ENCODE data around the gene KLHL30.

Gene KLHL30

DNA sequence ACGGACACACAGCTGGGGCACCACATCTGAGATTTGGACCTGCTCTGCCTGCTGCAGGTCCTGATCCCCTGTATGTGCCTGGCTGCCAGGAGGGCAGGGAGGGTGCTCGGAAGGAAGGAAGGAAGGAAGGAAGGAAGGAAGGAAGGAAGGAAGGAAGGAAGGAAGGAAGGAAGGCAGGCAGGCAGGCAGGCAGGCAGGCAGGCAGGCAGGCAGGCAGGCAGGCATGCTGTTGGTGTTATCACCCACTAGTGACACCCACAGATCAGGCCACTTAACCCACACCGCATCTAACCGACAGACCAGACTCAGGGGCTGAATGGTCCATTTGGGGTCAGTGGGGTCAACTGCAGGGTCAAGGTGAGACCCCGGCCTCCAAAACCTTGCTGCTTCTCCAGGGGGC lies 5.8 kb downstream of the KLHL30 start:
- in situ Hi-C loops (cut with MboI; ENCODE audit: low sequenced_read_pairs) = no loop called here

DNA sequence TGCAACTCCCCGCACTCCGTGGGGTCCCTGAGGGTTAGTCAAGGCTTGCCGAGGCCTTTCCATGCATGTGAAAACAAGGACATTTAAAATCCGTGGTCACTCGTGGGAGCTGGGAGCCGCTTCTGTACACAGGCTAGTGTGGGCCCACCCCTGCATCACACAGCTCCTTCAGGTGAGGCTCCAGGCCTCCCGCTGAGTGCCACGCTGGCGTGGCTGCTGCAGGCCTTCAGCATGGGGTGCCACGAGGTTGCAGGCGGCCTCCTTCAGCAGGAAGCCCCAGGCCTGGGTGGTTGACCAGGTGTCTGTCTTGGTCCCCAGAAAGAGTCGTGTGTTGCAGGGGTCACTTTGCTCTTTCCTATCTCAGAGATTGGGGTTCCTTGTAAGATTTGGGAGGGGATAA lies 6.6 kb downstream of the KLHL30 start:
- in situ Hi-C loops (cut with MboI; ENCODE audit: low sequenced_read_pairs) = no loop called here

DNA sequence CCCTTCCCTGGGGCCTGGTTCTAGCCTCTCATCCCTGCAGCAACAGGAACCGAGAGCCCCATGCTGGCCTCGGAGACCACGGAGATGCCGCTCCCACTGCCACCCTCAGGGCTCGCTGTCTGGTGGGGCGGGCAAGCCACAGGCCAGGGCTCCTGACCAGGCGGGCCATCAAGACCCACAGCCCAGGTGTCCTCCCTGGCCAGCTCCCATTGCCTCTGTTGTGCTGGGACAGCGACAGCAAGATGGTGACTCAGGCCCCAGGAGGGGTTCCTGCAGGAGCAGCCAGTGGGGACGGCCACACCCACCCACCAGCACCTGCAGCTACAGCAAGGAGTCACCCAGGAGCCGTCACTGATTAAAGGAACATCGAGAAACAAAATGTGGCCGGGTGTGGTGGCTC lies 7.4 kb downstream of the KLHL30 start:
- in situ Hi-C loops (cut with MboI; ENCODE audit: low sequenced_read_pairs) = no loop called here

DNA sequence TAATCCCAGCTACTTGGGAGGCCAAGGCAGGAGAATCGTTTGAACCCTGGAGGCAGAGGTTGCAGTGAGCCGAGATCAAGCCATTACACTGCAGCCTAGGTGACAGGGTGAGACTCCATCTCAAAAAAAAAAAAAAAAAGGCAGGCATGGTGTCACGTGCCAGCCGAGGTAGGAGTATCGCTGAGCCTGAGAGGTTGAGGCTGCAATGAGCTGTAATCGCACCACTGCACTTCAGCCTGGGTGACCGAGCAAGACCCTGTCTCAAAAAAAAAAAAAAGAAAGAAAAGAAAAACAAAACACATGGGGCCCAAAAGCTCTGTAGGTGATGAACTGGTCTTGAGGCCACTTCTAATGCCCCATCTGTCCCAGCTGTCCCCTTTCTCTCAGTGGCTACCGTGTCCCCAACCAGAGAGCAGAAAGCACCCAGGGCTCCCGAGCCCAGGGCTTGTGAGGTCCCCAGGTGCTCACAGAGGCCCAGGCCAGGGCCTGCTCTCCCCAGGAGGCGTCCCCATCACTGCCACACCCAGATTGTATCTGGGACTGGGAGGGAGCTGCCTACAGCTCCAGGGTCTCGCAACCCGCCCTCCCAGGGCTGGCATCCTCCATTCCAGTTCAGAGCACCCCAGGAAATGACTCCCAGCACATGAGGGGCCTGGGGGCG lies 8.5 kb downstream of the KLHL30 start:
- in situ Hi-C loops (cut with MboI; ENCODE audit: low sequenced_read_pairs) = no loop called here

DNA sequence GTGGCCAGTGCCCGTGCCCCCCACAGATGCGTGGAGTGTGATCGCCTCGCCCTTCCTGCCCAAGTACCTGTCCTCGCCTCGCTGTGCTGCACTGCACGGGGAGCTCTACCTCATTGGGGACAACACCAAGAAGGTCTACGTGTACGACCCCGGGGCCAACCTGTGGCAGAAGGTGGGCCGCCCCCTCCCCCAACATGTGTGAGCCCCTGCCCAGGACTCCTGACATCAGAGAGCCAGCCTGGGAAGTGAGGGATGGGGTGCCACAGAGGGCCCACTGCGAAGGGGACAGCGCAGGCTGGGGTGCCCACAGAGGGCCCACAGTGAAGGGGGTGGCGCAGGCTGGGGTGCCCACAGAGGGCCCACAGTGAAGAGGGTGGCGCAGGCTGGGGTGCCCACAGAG lies 10.5 kb downstream of the KLHL30 start:
- in situ Hi-C loops (cut with MboI; ENCODE audit: low sequenced_read_pairs) = no loop called here

DNA sequence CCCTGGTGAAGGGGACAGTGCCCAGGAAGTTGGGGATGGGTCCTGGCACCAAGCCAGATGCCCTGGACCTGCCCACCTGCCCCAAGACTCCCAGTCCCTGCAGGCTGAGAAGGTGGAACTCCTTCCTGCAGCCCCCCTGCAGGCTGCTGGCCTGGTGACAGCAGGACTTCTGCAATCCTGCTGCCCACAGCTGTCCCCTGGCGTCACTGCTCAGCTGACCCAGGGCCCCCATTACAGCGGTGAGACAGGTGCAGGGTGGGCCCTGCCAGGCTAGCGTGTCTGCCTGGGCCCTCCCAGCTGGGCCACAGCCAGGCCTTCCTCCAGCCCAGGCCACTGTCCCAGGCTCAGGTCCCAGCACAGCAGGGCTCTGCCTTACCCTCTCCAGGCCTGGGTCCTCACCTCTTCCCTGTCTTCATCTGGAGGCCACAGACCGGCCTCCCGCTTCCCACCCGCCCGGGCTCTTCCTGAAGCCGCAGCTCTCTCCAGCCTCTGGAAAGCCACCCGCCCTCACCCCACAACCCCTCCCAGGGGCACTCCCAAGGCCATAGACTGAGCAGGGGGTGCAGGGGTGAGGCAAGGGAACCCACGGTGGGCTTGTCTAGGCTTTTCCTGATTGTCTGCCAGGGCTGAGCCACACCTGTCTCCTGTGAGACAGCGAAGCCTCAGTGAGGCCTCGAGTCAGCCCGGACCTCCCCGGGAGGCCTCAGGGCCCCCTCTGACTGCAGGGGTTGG lies 11.5 kb downstream of the KLHL30 start:
- in situ Hi-C loops (cut with MboI; ENCODE audit: low sequenced_read_pairs) = no loop called here

DNA sequence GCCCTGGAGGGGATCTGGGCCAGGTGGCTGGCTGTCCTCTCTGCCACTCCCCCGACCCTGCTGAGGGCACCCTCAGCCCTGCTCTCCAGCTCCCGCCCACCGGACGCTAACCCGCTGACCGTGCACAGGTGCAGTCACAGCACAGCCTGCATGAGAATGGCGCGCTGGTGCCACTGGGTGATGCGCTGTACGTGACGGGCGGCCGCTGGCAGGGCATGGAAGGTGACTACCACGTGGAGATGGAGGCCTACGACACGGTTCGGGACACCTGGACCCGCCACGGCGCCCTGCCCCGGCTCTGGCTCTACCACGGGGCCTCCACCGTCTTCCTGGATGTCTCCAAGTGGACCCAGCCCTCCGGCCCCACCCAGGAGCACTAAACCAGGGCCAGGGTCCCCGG lies 12.2 kb downstream of the KLHL30 start:
- in situ Hi-C loops (cut with MboI; ENCODE audit: low sequenced_read_pairs) = no loop called here

DNA sequence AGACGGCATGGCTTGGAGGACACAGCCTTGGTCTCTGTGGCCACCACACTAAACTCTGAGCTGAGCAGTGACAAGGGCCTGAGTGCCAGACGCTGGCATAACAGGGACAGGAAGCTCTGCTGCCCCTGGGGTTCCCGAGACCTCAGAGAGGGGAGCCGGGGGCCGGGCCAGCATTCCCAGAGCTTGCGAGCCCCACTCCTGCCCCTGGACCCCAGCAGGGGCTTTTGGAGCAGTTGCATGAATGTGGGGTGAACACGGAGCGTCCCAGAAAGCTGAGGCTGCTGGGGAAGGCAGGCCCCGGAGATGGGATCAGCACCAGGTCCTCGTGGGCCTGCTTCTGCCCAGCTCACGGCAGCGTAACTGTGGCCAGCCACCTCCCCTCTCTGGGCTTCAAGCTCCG lies 12.7 kb downstream of the KLHL30 start:
- in situ Hi-C loops (cut with MboI; ENCODE audit: low sequenced_read_pairs) = no loop called here

DNA sequence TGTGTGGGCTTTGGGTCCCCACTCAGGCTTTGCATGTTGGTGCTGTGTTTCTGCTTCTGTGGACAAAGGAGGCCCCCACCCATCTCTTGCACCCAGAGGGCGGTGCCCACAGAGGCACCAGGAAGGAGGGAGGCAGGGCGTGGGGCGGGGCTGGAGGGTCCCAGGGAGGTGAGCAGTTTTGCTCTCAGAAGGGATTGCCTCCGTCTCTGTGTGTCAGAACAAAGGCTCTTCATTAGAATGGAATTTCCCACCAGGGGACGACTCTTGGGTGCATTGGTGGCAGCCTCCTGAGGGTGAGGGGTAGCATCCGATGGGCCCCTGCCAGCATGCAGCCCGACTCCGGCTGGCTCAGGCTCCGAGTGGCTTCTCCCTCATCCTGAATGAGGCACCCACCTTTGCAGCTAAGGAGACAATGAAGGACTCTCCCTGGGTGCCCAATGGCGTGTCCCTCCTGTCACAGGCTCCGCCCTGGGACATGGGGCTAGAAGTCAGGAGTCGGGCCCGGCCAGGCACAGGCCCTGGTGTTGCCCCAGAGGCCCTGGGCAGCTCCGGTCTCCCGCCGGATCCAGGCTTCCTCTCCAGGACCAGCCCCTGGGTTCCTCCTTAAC lies 13.3 kb downstream of the KLHL30 start:
- in situ Hi-C loops (cut with MboI; ENCODE audit: low sequenced_read_pairs) = no loop called here

DNA sequence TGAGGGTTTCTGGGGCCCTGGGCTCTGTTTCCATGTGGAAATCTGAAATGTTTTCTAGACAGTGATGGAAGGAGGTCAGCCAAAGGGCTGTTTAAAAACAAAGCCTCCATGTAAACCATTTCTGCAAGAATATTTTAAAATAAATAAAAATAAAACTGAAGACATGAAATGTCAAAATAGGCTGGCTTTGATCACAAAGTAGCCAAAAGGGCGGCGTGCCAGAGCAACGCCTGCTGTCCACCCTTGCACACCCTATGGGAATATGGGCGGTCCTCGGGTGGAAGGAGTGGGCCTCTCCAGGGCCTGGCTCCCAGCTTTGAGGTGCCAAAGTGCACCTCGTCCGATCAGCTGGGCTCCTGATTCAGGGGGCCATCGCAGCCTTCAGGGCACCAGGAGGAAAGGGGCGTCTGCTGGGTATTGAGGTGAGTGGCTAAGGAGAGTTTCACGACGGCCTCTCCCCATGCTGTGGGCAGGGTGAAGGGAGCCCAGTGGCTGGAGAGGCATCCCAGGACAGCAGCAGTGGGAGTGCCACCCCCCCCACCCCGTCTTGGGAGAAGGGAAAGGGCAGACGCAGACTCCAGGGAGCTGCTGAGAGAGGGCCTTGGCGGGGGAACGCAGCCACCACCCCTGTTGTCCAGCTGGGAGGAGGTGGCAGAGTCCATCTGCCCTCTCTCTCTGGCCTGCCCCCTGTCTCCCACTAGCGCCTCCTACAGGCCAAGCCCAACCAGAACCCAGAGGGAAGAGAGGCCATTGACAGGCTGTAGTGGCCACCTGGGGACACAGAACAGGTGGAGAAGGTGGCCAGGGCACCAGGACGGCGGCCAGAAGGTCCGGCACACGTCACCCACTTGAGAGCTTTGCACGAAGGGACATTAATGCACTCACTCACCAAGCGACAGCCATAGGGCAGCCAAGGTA lies 14.6 kb downstream of the KLHL30 start:
- in situ Hi-C loops (cut with MboI; ENCODE audit: low sequenced_read_pairs) = no loop called here

DNA sequence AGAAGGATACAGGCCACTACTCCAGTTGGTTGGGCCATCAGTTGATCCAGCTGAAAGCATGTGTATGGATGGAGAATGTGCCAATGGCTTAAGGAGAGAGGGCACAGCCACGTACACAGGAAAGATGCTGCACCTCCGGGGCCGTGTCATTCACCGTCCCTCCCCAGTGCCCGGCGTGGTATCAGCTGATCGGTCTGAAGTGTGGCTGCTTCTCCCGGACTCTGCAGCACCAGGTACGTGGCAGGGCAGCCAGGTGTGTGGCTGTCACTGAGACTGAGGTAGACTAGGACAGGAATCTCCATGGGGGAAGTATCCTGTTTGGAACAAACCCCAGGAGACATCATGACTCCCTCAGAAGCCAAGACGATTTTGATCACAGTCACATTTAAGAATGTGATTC lies 16.1 kb downstream of the KLHL30 start:
- in situ Hi-C loops (cut with MboI; ENCODE audit: low sequenced_read_pairs) = no loop called here

DNA sequence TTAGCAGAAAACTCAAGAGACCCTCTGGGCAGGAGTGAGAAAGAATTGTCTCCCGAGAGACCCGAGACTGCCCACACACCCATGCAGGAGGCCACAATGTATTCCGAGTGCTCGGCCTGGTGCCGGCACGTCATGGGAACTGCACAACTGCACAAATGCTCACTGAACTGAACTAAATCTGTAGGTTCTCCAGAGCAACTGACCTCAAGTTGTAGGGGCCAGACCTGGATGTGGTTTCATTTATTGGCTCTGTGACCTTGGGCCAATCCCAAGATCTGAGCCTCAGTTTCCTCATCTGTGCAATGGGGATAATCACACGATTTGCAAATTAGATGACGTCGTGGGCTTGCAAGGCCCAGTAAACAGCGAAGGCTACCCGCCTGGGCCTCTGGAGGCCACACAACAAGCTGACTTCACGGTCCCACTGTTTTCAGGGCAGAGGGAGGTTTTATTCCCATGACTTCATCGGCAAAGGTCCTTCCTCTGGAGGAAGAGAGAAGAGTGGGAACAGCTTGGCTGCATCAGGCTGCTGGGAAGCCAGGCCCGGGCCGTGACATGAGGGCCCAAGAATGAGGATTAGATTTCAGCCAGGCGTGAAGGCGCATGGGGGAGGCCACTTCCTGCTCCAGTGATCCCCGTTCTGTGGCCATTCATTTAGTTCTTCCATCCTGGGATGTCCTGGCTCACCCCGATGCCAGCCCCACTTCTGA lies 16.7 kb downstream of the KLHL30 start:
- in situ Hi-C loops (cut with MboI; ENCODE audit: low sequenced_read_pairs) = no loop called here

DNA sequence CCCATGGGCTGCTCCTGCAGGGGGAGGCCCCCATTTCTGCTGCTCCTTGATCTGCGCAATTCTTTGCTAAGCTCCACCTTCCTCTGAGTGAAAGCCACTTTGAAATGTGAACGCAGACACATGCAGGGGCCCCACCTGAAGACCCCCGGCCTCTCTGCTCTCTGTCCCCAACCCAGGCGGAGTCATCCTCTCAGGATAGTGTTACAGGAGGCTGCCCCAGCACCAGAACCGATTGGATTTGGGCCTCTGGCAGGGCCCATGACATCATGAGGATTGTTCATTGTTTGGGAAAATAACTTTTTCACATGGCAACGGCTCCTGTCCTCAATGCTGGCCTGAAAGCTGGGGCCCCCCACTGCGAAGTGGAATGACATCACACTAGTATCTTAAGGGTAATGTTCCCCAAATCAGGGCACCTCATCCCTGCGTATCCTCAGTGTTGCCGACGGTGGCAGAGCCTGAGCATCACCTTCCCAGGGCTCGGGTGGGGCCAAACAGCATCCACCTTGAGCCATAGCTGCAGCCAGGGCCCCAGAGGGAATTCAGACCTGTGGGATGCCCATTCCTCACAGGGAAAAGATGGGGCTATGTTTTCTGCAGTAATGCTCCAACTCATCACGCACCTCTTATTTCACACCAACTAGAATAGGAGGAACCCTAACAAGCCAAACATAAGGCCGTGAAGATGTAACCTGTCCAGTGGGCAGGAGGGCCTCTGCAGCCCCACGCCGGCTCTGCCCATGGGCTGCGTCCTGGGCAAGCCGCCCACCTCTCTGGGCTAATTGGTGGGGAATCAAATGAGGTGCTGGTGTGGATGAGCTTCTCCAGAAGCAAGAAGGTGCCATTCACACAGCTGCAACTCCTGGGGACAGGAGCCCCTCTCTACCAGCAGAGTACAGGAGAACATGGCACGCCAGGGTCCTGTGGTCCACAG lies 17.6 kb downstream of the KLHL30 start:
- in situ Hi-C loops (cut with MboI; ENCODE audit: low sequenced_read_pairs) = no loop called here

DNA sequence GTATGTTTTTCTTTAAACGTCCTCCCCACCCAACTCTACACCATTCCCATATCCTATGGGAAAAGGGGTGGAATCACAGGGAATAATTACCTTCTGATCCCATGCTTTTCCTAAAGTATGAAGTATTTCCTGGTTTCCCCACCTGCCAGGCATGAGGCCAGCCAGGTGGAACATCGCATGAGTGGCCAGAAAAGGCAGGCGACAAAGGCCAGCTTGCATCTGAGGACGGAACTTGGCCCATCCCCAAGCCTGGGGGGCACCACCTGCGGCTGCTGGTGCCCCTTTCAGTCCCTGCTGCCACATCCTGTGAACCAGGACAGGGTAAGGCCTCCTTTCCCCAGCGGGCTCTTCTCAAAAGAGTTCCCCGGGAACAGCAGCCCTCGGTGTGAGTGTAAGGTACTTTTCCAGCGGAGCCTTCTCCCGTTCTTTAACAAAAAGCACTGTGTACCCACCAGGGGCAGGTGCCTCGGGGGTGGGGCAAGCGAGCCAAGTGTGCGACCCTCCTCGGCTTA lies 19.1 kb downstream of the KLHL30 start:
- in situ Hi-C loops (cut with MboI; ENCODE audit: low sequenced_read_pairs) = no loop called here

DNA sequence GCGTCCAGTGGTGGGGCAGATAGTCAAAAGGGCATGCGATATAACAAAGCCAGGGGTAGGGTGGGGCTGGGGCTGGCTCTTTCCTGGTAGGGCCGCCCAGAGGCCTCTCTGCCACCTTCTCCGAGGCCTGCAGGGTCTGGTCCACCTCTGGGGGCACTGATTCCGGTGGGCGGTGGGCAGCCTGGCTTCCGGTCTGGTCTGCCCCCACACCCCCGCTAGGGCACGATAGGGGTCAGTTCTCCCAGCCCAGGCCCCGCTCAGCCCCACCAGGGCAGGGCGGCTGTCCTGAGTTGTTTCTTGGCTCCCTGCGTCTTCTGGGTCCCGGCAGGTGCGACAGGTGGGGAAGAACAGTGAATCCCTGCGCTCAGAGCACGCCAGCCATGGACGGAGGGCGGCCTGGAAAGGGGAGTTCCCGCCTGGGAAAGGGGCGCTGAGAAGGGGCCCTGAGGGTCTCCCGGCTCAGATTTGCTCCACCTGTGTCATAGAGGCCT lies 19.6 kb downstream of the KLHL30 start:
- in situ Hi-C loops (cut with MboI; ENCODE audit: low sequenced_read_pairs) = no loop called here

DNA sequence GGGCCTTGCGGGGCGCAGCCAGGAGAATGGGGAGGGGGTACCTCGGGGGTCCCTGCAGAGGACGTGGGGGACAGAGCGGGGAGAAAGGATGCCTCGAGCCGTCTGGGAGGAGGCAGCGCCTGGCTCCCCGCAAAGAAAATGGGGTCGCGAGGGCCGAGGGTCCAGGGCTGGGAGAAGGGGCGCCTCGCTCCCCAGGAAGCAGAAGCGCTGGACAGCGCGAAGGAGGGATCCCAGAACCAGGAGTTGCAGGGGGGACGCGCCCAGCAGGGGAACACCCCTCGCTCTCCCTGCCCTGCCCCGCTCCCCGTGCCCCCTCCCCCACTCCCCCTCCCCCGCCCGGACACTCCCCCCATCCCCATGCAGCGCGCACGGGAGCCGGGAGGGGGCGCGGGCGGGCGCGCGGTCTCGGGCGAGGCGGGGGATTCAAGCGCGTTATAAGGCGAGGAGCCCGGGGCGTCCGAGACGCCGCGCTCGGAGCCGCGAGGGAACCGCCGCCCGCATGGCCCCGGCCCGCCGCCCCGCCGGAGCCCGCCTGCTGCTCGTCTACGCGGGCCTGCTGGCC lies 20.1 kb downstream of the KLHL30 start, which contains the start of gene ERFE:
Gene ERFE, plus strand, starts transcription at position 462 of the 562 bp plus-strand sequence. Its CDS starts 38 bp downstream, at position 500.
- in situ Hi-C loops (cut with MboI; ENCODE audit: low sequenced_read_pairs) = no loop called here

DNA sequence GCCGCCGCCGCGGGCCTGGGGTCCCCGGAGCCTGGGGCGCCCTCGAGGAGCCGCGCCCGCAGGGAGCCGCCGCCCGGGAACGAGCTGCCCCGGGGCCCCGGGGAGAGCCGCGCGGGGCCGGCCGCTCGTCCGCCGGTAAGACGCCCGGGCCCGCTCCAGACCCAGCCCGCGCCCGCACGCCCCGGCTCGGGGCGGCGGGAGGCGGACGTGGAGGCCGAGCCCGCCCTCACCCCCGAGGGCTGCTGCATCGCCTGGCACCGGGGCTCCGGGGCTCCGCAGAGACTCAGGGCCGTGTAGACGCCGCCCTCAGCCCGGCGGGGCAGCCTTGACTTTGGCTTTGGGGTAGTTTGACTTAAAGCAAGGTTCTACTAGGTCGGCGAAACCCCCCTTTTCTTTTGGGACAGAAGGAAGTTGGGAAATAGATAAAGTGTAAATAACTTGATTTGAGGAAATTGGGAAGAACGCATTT lies 20.6 kb downstream of the KLHL30 start:
- in situ Hi-C loops (cut with MboI; ENCODE audit: low sequenced_read_pairs) = no loop called here

DNA sequence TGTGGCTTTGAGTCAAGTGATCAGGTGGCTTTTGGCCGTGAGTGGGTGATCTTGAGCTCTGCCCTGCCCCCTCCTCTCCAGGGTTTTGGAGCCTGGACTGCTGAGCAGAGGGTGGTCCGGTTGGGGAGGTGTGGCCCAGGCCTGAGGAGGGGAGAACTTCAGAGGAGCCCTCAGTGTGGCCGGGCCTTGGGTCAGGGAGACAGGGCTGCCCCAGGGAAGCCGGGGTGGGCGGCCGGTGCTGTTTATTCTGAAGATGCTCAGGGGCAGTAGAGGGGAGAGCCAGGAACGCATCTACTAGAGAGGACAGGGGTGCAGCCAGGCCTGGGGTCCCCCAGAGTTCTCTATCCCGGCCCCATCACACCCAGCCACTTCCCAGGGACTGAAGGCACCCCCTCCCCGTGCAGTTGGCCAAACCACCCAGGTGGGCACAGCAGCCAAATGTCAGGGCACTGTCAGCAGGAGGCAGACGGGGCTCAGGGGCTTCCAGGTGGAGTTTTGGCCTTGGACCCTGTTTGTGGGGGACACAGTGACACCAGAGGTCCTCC lies 21.3 kb downstream of the KLHL30 start:
- in situ Hi-C loops (cut with MboI; ENCODE audit: low sequenced_read_pairs) = no loop called here
